Breast epithelium (tissue), 4 donors: Measurements from ENCODE around the gene KCNG1. TPM values are rescaled to one million over a fixed set of nuclear protein-coding genes. Genes with fewer than 3 reads are reported as not detected.

Experiments used
- DNase-seq, 2 donors: peaks; one replicate each; pipeline ENCODE4 v3.0.0-alpha.2; 2019; ENCODE audit warnings: low spot score in 2 of 2
- H3K27ac ChIP-seq, 2 donors: fragments of 200-600 bp; sonication (generic) in 1 of 2; one replicate each; pipeline ENCODE4 v1.5.1; 2016 to 2019; ENCODE audit warnings: mild to moderate bottlenecking in 1 of 2
- H3K27me3 ChIP-seq, 2 donors: fragments of 200-600 bp; sonication (generic) in 1 of 2; one replicate each; pipeline versions ENCODE4 v1.5.1 to v1.6.0; 2017 to 2019; ENCODE audit warnings: control low read depth in 1 of 2, mild to moderate bottlenecking in 1 of 2
- H3K36me3 ChIP-seq: fragments of 200-600 bp; one replicate; pipeline ENCODE4 v1.5.1; 2019
- H3K4me1 ChIP-seq, 2 donors: fragments of 200-600 bp; sonication (generic); one replicate each; pipeline ENCODE4 v1.5.1; 2016 to 2019; ENCODE audit warnings: control low read depth in 1 of 2
- H3K4me3 ChIP-seq, 3 donors: fragments of 200-600 bp; sonication (generic); 1 replicate in 2 of 3; 2 replicates in 1 of 3; pipeline ENCODE4 v1.5.1; 2016 to 2019; ENCODE audit warnings: mild to moderate bottlenecking in 3 of 3, moderate library complexity in 2 of 3
- H3K9me3 ChIP-seq, 2 donors: fragments of 200-600 bp; sonication (generic) in 1 of 2; one replicate each; pipeline ENCODE4 v1.5.1; 2016 to 2019; ENCODE audit warnings: control low read depth in 1 of 2
- CTCF ChIP-seq, 3 donors: fragments of 450-650 bp; IDR thresholded peaks; one replicate each; pipeline ENCODE4 v1.5.1; 2016 to 2017; ENCODE audit warnings: antibody characterized with exemption in 3 of 3, mild to moderate bottlenecking in 3 of 3, moderate library complexity in 3 of 3
- POLR2A ChIP-seq: fragments of 450-650 bp; IDR thresholded peaks from one replicate; pipeline ENCODE4 v1.6.1; 2016; ENCODE audit warnings: antibody characterized with exemption, mild to moderate bottlenecking, moderate library complexity
- POLR2AphosphoS5 ChIP-seq, 3 donors: sonication (generic); formaldehyde crosslinking; IDR thresholded peaks; one replicate each; pipeline ENCODE4 v1.6.1; 2017; ENCODE audit warnings: antibody characterized with exemption in 3 of 3
- intact Hi-C: fragments of 100-400 bp; cut with DNase I; formaldehyde crosslinking; loops from one replicate; pipeline ENCODE4 v1.15.1; 2023; ENCODE audit warnings: low total_unique reads
- total RNA-seq, 3 donors: library from RNA; depleted of rRNA; stranded (reverse); fragments of >200 nt; gene quantifications; one replicate each; pipeline ENCODE4 v1.1.0, GENCODE V29; 2016

KCNG1 gene
- total RNA-seq, 3 donors from 2014 or later = 1.3 to 7.0 TPM; not detected in 1

- no peaks in the 10 kb centered on the region for H3K9me3 ChIP-seq
- intact Hi-C loops = loop anchor here (10.0 kb wide), 1 partner anchor 1372 kb away; no protein-coding TSS in a partner anchor
- DNase-seq = no peak
- no peaks in the 10 kb centered on the region for H3K4me1 ChIP-seq
- no peak for TF ChIP-seq POLR2AphosphoS5 (IDR thresholded peaks at IDR 0.05)
- H3K4me3 ChIP-seq = no peak overlapping the region
- no peaks in the 10 kb centered on the region for H3K36me3 ChIP-seq
- peaks cover 0 to 23% of the 10 kb centered on the region in 2 donors for H3K27me3 ChIP-seq
- H3K27ac ChIP-seq = no peak overlapping the region
Measured at GRCh38 chr20:51036827-51037531, 14.1 kb upstream of the KCNG1 start.

DNA sequence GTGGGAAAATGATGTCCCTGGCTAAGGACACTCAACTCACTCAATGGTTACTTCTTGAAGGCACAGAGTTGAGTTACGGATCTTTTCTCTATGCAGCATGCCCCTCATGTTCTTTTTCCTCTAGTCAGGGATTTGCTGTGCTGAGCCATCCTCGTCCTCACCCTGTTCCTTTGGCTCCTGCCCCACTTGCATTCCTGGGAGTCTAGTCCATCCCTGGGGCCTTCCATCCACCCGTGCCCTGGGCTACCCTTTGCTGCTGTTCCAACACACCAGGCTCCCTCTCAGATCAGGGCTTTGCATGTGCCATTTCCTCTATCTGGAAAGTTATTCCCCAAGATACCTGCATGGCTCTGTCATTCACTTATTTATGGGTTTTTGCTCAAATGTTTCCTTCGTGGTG, 13.3 kb upstream of the KCNG1 start:
- intact Hi-C loops = loop anchor here (10.0 kb wide), 1 partner anchor 1371 kb away; no protein-coding TSS in a partner anchor
- H3K4me3 ChIP-seq = no peak overlapping the region
- no peaks in the 10 kb centered on the region for H3K4me1 ChIP-seq
- TF ChIP-seq POLR2AphosphoS5 (IDR thresholded peaks at IDR 0.05) = no peak
- no peak for TF ChIP-seq CTCF (IDR thresholded peaks at IDR 0.05)
- no peak for TF ChIP-seq POLR2A
- no peak for DNase-seq
- H3K27ac ChIP-seq = no peak overlapping the region
- H3K27me3 ChIP-seq = peaks cover 0 to 21% of the 10 kb centered on the region in 2 donors
- no peaks in the 10 kb centered on the region for H3K36me3 ChIP-seq
- no peaks in the 10 kb centered on the region for H3K9me3 ChIP-seq

- no peaks in the 10 kb centered on the region for H3K9me3 ChIP-seq
- no peak overlapping the region for H3K27ac ChIP-seq
- H3K4me3 ChIP-seq = no peak overlapping the region
- H3K4me1 ChIP-seq = no peaks in the 10 kb centered on the region
- intact Hi-C loops = loop anchor here (10.0 kb wide), 1 partner anchor 1370 kb away; no protein-coding TSS in a partner anchor
- TF ChIP-seq POLR2A (no peak), CTCF (IDR thresholded peaks at IDR 0.05) (no peak), POLR2AphosphoS5 (IDR thresholded peaks at IDR 0.05) (no peak)
- DNase-seq = no peak
- peaks cover 0 to 24% of the 10 kb centered on the region in 2 donors for H3K27me3 ChIP-seq
- H3K36me3 ChIP-seq = no peaks in the 10 kb centered on the region
Measured at GRCh38 chr20:51034988-51035656, 12.2 kb upstream of the KCNG1 start.

- no peaks in the 10 kb centered on the region for H3K9me3 ChIP-seq
- no peak for TF ChIP-seq POLR2A
- no peak for TF ChIP-seq POLR2AphosphoS5 (IDR thresholded peaks at IDR 0.05)
- no peak for TF ChIP-seq CTCF (IDR thresholded peaks at IDR 0.05)
- no peak for DNase-seq
- no peaks in the 10 kb centered on the region for H3K36me3 ChIP-seq
- H3K27me3 ChIP-seq = peaks cover 0 to 31% of the 10 kb centered on the region in 2 donors
- no peak overlapping the region for H3K27ac ChIP-seq
- H3K4me1 ChIP-seq = no peaks in the 10 kb centered on the region
- intact Hi-C loops = loop anchor here (10.0 kb wide), 1 partner anchor 1370 kb away; no protein-coding TSS in a partner anchor
- H3K4me3 ChIP-seq = no peak overlapping the region
Measured at GRCh38 chr20:51034476-51034875, 11.6 kb upstream of the KCNG1 start.

GRCh38 chr20:51029963-51030920, 7.3 kb upstream of the KCNG1 start:
- TF ChIP-seq POLR2AphosphoS5 (IDR thresholded peaks at IDR 0.05) (no peak), CTCF (IDR thresholded peaks at IDR 0.05) (no peak), POLR2A (no peak)
- Histone ChIP-seq H3K27ac (no peak overlapping the region), H3K27me3 (peaks cover 0 to 58% of the 10 kb centered on the region in 2 donors), H3K4me3 (no peak overlapping the region), H3K9me3 (no peaks in the 10 kb centered on the region), H3K36me3 (no peaks in the 10 kb centered on the region), H3K4me1 (no peaks in the 10 kb centered on the region)
- no peak for DNase-seq
- intact Hi-C loops = loop anchor here (10.0 kb wide), 1 partner anchor 1365 kb away; no protein-coding TSS in a partner anchor
